HCT116 (cell line): ENCODE results near the gene CRLF1. TPM values are rescaled to one million over a fixed set of nuclear protein-coding genes. Genes with fewer than 3 reads are reported as not detected.

ENCODE experiments used
- ATAC-seq: fragments of 200-7000 bp; cut with Tn5 transposase; 2 replicates; pipeline ENCODE4 v1.9.1; 2020; ENCODE audit warnings: mild to moderate bottlenecking, moderate library complexity
- BruUV-seq: library from RNA; stranded (reverse); fragments of 400-500 nt; replicated peaks from 2 replicates; lab custom pipeline; 2021; lab: Mats Ljungman, UMichigan
- CTCF ChIA-PET: fragments of 300-600 bp; sonication (Branson Sonifier 250); formaldehyde crosslinking; loops from one replicate; lab custom pipeline; 2021; ENCODE audit warnings: antibody characterized with exemption; lab: Charles Lee
- POLR2A ChIA-PET: fragments of 300-600, 350-600 bp; sonication (Branson Sonifier 250); formaldehyde crosslinking; loops from one replicate; lab custom pipeline; 2021; ENCODE audit warnings: antibody characterized with exemption; lab: Charles Lee
- RAD21 ChIA-PET, 2 experiments: fragments of 300-600 bp; sonication (Branson Sonifier 250); formaldehyde crosslinking; loops; one replicate each; lab custom pipeline; 2023; ENCODE audit warnings: low total read pairs in 2 of 2; ENCODE audit not compliant: uncharacterized antibody in 2 of 2, unreplicated experiment in 2 of 2, low non-redundant PET in 1 of 2; lab: Charles Lee
- DNase-seq: peaks from one replicate; pipeline ENCODE4 v3.0.0-alpha.2; 2010; ENCODE audit warnings: low read depth, low spot score
- H2AFZ ChIP-seq: fragments of 200-600 bp; shearing (Covaris generic), sonication (generic); 2 replicates; pipeline ENCODE4 v1.6.1; 2017; ENCODE audit warnings: low read depth, mixed run types, mixed read lengths, antibody characterized with exemption, low read length; ENCODE audit not compliant: poor library complexity, severe bottlenecking
- H3K27ac ChIP-seq: 2 replicates; pipeline ENCODE4 v1.5.1; 2012; ENCODE audit warnings: low read depth, low read length
- H3K27me3 ChIP-seq: fragments of 200-600 bp; sonication (generic); 2 replicates; pipeline ENCODE4 v1.6.1; 2016; ENCODE audit warnings: mixed run types, low read length, mixed read lengths; ENCODE audit not compliant: insufficient read depth
- H3K36me3 ChIP-seq, 2 experiments: fragments of 200-500 bp in 1 of 2; fragments of 200-600 bp in 1 of 2; sonication (Bioruptor generic) in 1 of 2; sonication (generic) in 1 of 2; 2 replicates each; pipeline versions ENCODE4 v1.5.1 to v1.6.1; 2014 to 2016; ENCODE audit warnings: low read length in 2 of 2, inconsistent platforms in 1 of 2, mixed read lengths in 1 of 2, mixed run types in 1 of 2; ENCODE audit not compliant: insufficient read depth in 2 of 2, control insufficient read depth in 1 of 2
- H3K4me1 ChIP-seq, 2 experiments: fragments of 200-600 bp in 1 of 2; sonication (generic) in 1 of 2; 2 replicates each; pipeline versions ENCODE4 v1.5.1 to v1.6.1; 2012 to 2017; ENCODE audit warnings: low read length in 2 of 2, inconsistent platforms in 1 of 2, mild to moderate bottlenecking in 1 of 2, mixed read lengths in 1 of 2, mixed run types in 1 of 2, moderate library complexity in 1 of 2; ENCODE audit not compliant: insufficient read depth in 2 of 2, control insufficient read depth in 1 of 2
- H3K4me2 ChIP-seq: fragments of 200-600 bp; sonication (generic); 2 replicates; pipeline ENCODE4 v1.6.1; 2017; ENCODE audit warnings: mixed run types, low read length, mixed read lengths
- H3K4me3 ChIP-seq, 2 experiments: fragments of 200-600 bp in 1 of 2; sonication (generic) in 1 of 2; replicated peaks in 1 of 2; 2 replicates each; pipeline ENCODE4 v1.5.1; 2011 to 2016; ENCODE audit warnings: low read length in 2 of 2, control low read depth in 1 of 2, low read depth in 1 of 2, mild to moderate bottlenecking in 1 of 2, mixed read lengths in 1 of 2, mixed run types in 1 of 2
- H3K79me2 ChIP-seq: fragments of 200-600 bp; sonication (generic); 2 replicates; pipeline ENCODE4 v1.6.1; 2017; ENCODE audit warnings: mild to moderate bottlenecking, mixed run types, low read length, moderate library complexity, mixed read lengths; ENCODE audit not compliant: insufficient read depth
- H3K9ac ChIP-seq: fragments of 200-600 bp; sonication (generic); 2 replicates; pipeline ENCODE4 v1.6.1; 2016; ENCODE audit warnings: low read length, mixed read lengths
- H3K9me2 ChIP-seq: fragments of 200-600 bp; sonication (generic), shearing (Covaris generic); 2 replicates; pipeline ENCODE4 v1.6.1; 2017; ENCODE audit warnings: mixed run types, mild to moderate bottlenecking, moderate library complexity; ENCODE audit not compliant: insufficient read depth
- H3K9me3 ChIP-seq, 2 experiments: fragments of 200-500 bp in 1 of 2; fragments of 200-600 bp in 1 of 2; sonication (Bioruptor generic) in 1 of 2; sonication (generic) in 1 of 2; 2 replicates each; pipeline ENCODE4 v1.6.1; 2014 to 2017; ENCODE audit warnings: low read length in 2 of 2, mixed read lengths in 2 of 2, inconsistent platforms in 1 of 2, low read depth in 1 of 2, mild to moderate bottlenecking in 1 of 2, mixed run types in 1 of 2, moderate library complexity in 1 of 2; ENCODE audit not compliant: control insufficient read depth in 1 of 2, insufficient read depth in 1 of 2
- H4K20me1 ChIP-seq: fragments of 200-600 bp; sonication (generic), shearing (Covaris generic); 2 replicates; pipeline ENCODE4 v1.6.1; 2017; ENCODE audit warnings: mixed run types, mild to moderate bottlenecking, moderate library complexity; ENCODE audit not compliant: insufficient read depth
- ATF3 ChIP-seq: IDR thresholded peaks from 2 replicates; pipeline ENCODE4 v1.6.1; 2012
- CBX3 ChIP-seq: IDR thresholded peaks from 2 replicates; pipeline ENCODE4 v1.6.1; 2012; ENCODE audit warnings: low read depth
- CEBPB ChIP-seq: IDR thresholded peaks from 2 replicates; pipeline ENCODE4 v1.6.1; 2012; ENCODE audit warnings: low read depth
- EGR1 ChIP-seq: IDR thresholded peaks from 2 replicates; pipeline ENCODE4 v1.6.1; 2012; ENCODE audit warnings: low read depth
- ELF1 ChIP-seq: IDR thresholded peaks from 2 replicates; pipeline ENCODE4 v1.6.1; 2012; ENCODE audit warnings: low read depth, borderline replicate concordance
- EZH2 ChIP-seq: fragments of 200-600 bp; sonication (generic); IDR thresholded peaks from 2 replicates; pipeline ENCODE4 v1.6.1; 2017; ENCODE audit warnings: antibody characterized with exemption, mixed run types
- EZH2phosphoT487 ChIP-seq: fragments of 200-600 bp; IDR thresholded peaks from 2 replicates; pipeline ENCODE4 v1.6.1; 2018; ENCODE audit warnings: antibody characterized with exemption, borderline replicate concordance
- FOSL1 ChIP-seq: IDR thresholded peaks from 2 replicates; pipeline ENCODE4 v1.6.1; 2012; ENCODE audit warnings: low read depth
- JUND ChIP-seq: IDR thresholded peaks from 2 replicates; pipeline ENCODE4 v1.6.1; 2012
- POLR2A ChIP-seq: IDR thresholded peaks from 2 replicates; pipeline ENCODE4 v1.7.0; 2011; ENCODE audit warnings: borderline replicate concordance; ENCODE audit not compliant: insufficient read depth, insufficient read length; ENCODE audit errors: extremely low read depth
- RAD21 ChIP-seq: IDR thresholded peaks from 2 replicates; pipeline ENCODE4 v1.6.1; 2012; ENCODE audit warnings: low read depth, mild to moderate bottlenecking
- REST ChIP-seq: IDR thresholded peaks from 2 replicates; pipeline ENCODE4 v1.6.1; 2012; ENCODE audit warnings: low read depth
- SIN3A ChIP-seq: IDR thresholded peaks from 2 replicates; pipeline ENCODE4 v1.6.1; 2012; ENCODE audit warnings: low read depth
- SP1 ChIP-seq: IDR thresholded peaks from 2 replicates; pipeline ENCODE4 v1.6.1; 2012; ENCODE audit warnings: low read depth
- SRF ChIP-seq: IDR thresholded peaks from 2 replicates; pipeline ENCODE4 v1.6.1; 2012; ENCODE audit warnings: low read depth
- TCF7L2 ChIP-seq: IDR thresholded peaks from 2 replicates; pipeline ENCODE4 v1.7.0; 2011; ENCODE audit warnings: borderline replicate concordance, inconsistent platforms; ENCODE audit not compliant: insufficient read depth, insufficient read length; ENCODE audit errors: extremely low read depth
- YY1 ChIP-seq: IDR thresholded peaks from 2 replicates; pipeline ENCODE4 v1.6.1; 2011; ENCODE audit warnings: low read length, low read depth, moderate library complexity, mild to moderate bottlenecking; ENCODE audit not compliant: insufficient replicate concordance; ENCODE audit errors: extremely low read depth
- ZBTB33 ChIP-seq: IDR thresholded peaks from 2 replicates; pipeline ENCODE4 v1.6.1; 2011; ENCODE audit warnings: mild to moderate bottlenecking, low read length, moderate library complexity; ENCODE audit not compliant: insufficient replicate concordance; ENCODE audit errors: extremely low read depth
- ZFX ChIP-seq: fragments of 450-650 bp; IDR thresholded peaks from 2 replicates; pipeline ENCODE4 v1.6.1; 2017
- ZNF274 ChIP-seq: fragments of 200-500 bp; sonication (Bioruptor generic); IDR thresholded peaks from 2 replicates; pipeline ENCODE4 v1.6.1; 2014; ENCODE audit warnings: mild to moderate bottlenecking, low read depth, low read length, inconsistent platforms
- intact Hi-C: fragments of 100-400 bp; cut with micrococcal nuclease; formaldehyde crosslinking; loops from 2 replicates; pipeline ENCODE4 v1.10.0; 2022
- total RNA-seq: library from RNA; stranded (reverse); gene quantifications from one replicate; pipeline ENCODE4 v1.2.1, GENCODE V29; 2021; ENCODE audit not compliant: unreplicated experiment

CRLF1 gene
- total RNA-seq, 1 experiment from 2014 or later, result 43.0 TPM

DNA sequence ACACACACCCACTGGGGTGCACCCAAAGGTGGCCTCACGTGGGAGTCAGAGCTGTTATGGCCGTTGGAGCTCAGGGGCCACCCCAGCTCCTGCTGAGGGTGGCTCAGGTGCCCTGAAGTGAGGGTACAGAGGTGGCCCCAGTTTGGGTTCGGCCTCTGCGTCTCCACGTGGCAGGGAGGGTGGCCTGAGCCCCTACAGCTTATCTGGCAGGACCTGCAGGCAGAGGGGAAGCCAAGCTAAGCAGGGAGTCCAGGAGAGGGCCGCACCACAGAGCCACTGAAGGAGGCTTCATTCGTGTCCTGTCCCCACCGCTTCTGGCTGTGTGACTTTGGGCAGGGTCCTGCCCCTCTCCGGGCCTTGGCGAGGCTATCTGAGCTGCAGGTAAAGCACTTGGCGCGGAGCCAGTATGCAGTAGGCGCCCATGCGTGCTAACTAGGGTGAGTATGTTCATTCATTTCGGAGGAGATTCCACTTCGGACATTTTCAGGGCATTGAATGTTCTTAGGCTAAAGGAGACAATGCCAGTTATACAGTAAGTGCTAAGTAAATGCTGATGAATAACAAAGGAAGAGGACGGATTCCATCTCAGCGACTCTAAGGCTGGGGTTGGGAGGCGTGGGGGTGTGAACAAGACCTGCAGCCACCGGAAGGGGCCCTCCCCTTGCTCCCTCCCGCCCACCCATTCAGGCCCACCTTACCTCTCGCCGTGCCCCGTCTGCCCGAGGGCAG is 13.1 kb downstream of the CRLF1 start:
- ChIA-PET RAD21 (interaction anchor here (0.7 to 0.8 kb wide), 2 partner anchors 72 to 83 kb away, joined by 3 to 4 read pairs; partner anchors contain the start of gene ELL (in 1 of the 2)), POLR2A (interaction anchor here (0.6 kb wide), 1 partner anchor 153 kb away, joined by 3 read pairs; no protein-coding TSS in a partner anchor), CTCF (interaction anchor here (0.5 to 7.5 kb wide), 12 partner anchors 9 to 254 kb away, joined by 3 to 39 read pairs (median 4); partner anchors contain the start of genes CRLF1, TMEM59L and UBA52)
- Histone ChIP-seq H3K9me2 (no peaks in the 10 kb centered on the region), H3K4me1 (peaks cover 15 to 42% of the 10 kb centered on the region in 2 experiments; a peak in 3 of 4 replicates), H4K20me1 (no peaks in the 10 kb centered on the region), H3K27me3 (no peaks in the 10 kb centered on the region), H3K4me3 (peak overlapping the region; percentile 37 to 54), H3K79me2 (peaks cover 13% of the 10 kb centered on the region; the same call in 1 of the 2 replicates), H3K36me3 (0 out of 4 replicates have a peak, but pooled peaks cover 0 to 4% of the 10 kb centered on the region in 2 experiments), H3K9ac (peak overlapping the region; percentile 63), H3K9me3 (no peaks in the 10 kb centered on the region), H2AFZ (no peak overlapping the region), H3K27ac (peak overlapping the region; percentile 52), H3K4me2 (peak overlapping the region; percentile 85)
- intact Hi-C loops, result loop anchor here (5.0 kb wide), 2 partner anchors 44 to 126 kb away; partner anchors contain the start of gene KLHL26
- TF ChIP-seq JUND (no peak), ELF1 (no peak), REST (no peak), SP1 (no peak), CBX3 (no peak), ZBTB33 (no peak), EZH2 (no peak), ATF3 (no peak), YY1 (no peak), SIN3A (no peak), CEBPB (no peak), EGR1 (no peak), RAD21 (no peak), ZNF274 (no peak), EZH2phosphoT487 (no peak), ZFX (no peak), TCF7L2 (no peak), POLR2A (no peak), SRF (no peak), FOSL1 (no peak)
- BruUV-seq, result no TSS peak
- ATAC-seq, result no peak
- DNase-seq, result no peak
